HG02884 (cell line): ENCODE results near the gene ASCL2.

Experiments used
- ATAC-seq: cut with Tn5 transposase; IDR thresholded peaks from one replicate; pipeline ENCODE4 v1.9.1; 2021; ENCODE audit warnings: mild to moderate bottlenecking, moderate library complexity; ENCODE audit not compliant: unreplicated experiment

Gene ASCL2

GRCh38 chr11:2275334-2276279 lies 5.2 kb upstream of the ASCL2 start:
- no peak for ATAC-seq

DNA sequence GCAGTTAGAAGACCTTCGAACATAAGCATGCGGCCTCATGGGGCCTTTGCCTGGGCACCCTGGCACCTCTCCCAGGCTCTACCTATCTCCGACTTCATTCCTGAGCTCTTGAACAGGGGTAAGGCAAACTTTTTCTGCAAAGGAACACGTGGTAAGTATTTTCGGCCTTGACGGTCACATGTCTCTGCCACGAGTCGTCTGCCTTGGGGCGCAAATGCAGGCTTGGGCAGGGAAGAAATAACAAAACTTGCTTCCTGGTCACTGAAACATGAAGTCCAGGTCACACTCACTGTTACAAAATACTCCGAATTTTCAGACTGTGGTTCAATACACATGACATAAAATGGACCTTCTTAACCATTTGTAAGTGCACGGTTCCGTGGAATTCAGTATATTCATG lies 3.4 kb upstream of the ASCL2 start:
- no peak for ATAC-seq

- ATAC-seq, result no peak
Observed at GRCh38 chr11:2273311-2273710, 2.9 kb upstream of the ASCL2 start.

DNA sequence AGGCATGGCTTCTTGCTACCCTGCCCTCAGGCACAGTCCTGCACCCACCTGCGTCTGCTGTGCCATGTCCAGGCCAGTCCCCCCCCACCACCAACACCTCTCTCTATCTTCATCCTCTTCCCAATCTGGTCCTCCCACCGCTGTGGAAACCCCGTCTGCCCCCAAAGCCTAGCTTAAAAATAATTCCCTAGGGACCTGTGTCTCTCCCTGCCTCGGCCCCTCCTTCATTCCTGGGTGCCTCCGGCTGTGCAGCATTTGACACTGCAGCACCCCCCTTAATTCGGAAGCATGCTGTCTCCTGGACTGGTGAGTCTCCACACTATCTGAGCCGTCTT lies 2.5 kb upstream of the ASCL2 start:
- no peak for ATAC-seq

- ATAC-seq, result no peak
Observed at GRCh38 chr11:2272228-2272945, 2.0 kb upstream of the ASCL2 start.

- no peak for ATAC-seq
Observed at GRCh38 chr11:2271327-2272227, 1.2 kb upstream of the ASCL2 start.

DNA sequence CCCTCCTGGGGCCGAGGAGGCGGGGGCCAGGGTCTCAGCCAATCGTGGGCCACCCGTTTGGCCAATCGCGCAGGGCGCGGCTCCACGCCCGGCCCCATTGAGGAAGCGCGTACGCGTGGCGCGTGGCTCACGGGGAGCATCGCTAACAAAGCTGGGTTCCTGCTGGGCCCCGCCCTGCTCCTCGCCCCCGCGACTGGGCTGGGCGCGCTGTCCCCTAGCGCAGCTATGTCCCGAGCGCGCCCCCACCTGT lies 614 bp upstream of the ASCL2 start:
- no peak for ATAC-seq

DNA sequence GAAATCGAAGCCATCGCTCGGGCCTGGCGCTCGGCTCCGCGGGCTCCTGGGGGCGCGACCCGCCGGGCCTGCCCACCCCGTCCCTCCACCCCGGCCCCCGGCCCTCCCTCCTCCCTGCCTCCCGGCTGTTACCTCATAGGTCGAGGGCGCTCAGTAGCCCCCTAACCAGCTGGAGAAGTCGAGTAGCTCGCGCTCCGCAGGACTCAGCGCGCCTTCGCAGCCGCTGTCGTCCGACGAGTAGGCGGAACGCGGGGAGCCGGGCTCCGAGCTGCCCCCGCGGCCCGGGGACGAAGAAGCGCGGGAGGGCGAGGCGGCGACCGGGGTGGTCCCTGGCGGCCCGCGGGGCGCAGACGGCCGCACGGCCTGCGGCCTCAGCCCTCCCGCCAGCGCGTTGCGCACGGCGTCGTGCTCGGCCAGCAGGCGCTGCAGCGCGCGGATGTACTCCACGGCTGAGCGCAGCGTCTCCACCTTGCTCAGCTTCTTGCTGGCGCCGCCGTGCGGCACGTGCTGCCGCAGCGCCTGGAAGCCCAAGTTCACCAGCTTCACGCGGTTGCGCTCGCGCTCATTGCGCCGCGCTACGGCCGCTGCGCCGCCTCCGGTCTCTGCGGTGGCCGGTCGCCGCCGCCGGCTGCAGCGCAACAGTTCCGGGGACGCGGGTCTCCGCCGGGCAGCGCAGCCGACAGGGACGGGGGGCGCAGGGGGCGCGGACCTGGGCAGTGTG lies 627 bp downstream of the ASCL2 start:
- no peak for ATAC-seq

GRCh38 chr11:2268729-2269600 lies 1.4 kb downstream of the ASCL2 start:
- no peak for ATAC-seq

DNA sequence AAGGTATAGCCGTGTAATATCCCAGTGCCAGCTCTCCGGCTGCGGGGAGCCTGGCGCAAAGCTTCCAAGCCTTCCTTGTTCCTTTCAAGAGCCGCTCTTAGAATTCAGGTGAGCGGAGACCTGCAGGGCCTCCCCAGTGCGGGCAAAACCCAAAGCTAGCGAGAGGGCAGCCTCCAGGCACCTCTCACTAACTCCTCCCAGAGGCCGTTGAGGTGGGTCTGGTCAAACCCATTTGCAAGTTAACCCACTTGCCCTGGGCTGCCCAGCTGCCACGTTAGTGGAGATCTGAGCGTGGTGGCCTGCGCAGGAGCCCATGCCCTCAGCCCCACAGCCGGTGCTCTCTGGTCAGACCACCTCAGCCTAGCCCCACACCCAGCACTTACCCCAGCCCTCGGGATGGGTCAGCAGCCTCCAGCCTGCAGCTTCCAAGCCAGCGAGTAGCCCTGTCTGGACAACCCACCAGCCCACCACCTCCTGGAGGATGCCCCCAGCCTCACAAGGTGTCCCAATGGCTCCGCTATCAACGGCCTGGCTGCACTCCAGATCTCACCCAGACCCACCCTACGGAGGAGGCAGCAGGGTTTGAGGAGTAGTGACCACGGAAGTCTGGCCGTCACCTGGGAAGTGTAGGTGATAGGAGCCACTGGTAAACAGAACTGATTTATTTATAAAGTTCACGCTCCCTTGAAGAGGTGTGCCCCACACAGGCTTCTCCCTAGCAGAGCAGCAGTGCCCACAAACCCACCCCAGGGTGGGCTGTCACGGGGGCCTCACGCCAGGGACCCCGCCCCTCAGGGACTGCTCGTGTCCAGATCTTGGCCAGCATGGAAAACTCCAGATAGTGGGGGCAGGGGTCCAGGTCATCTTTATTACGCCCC lies 2.3 kb downstream of the ASCL2 start:
- no peak for ATAC-seq

DNA sequence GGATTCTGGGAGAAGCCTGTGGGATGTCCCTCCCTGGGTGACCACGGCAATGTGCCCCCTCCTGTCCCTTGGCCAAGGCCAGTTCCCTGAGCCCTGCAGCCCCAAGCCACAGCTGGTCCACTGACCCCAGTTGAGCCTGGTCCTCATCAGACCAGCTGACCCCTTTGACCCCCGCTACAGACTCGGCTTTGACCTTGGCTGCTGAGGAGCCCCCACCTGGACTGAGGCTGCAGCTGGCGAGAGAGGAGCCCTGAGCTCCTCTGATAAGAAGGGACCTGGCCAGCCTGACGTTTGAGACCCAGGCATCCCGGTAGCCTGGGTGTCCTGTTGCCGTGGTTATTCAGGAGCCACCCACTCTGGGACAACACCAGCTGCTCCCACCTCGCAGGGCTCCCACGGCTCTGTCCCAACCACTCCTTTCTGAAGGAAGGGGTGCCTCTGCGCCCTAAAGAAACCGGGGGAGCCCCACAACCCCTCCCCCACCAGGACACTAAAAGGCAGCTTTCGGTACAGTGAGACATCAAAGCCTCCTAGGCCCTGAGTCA lies 3.0 kb downstream of the ASCL2 start:
- no peak for ATAC-seq

- no peak for ATAC-seq
Observed at GRCh38 chr11:2266586-2267305, 3.6 kb downstream of the ASCL2 start.

DNA sequence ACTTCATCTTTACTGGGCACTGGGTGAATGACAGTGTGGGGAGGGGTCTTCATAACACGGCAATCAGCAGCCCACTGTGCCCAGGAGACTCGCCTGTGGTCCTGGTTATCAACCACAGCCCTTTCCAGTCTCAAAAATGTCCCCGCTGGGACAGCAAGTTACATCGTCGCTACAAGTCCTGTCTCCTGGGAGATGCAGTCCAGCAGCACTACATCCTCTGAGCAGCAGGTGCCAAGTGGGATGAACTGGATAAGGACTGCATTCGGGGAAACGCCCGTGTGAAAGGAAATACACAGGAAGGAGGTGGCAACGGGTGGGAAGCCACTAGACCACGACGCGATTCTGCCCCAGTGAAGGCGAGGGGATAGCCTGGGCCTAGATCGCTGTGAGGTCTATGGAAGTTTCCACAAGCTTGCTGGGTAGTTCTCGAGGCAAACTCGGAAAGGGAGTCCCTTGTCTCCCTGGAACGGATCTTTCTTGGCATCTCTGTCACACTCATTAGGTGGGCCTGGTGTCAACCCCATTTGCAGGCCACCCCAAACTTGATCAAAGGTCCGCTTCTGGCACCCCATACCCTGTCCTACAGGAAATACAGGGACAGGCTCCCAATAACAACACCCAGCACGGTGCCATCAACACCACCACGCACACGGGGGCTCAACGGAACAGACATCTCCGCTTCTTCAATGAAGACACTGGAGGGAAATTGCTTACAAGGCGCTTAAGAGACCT lies 4.4 kb downstream of the ASCL2 start:
- ATAC-seq, result no peak

GRCh38 chr11:2265396-2265795 lies 5.0 kb downstream of the ASCL2 start:
- peak; percentile 47 for ATAC-seq

DNA sequence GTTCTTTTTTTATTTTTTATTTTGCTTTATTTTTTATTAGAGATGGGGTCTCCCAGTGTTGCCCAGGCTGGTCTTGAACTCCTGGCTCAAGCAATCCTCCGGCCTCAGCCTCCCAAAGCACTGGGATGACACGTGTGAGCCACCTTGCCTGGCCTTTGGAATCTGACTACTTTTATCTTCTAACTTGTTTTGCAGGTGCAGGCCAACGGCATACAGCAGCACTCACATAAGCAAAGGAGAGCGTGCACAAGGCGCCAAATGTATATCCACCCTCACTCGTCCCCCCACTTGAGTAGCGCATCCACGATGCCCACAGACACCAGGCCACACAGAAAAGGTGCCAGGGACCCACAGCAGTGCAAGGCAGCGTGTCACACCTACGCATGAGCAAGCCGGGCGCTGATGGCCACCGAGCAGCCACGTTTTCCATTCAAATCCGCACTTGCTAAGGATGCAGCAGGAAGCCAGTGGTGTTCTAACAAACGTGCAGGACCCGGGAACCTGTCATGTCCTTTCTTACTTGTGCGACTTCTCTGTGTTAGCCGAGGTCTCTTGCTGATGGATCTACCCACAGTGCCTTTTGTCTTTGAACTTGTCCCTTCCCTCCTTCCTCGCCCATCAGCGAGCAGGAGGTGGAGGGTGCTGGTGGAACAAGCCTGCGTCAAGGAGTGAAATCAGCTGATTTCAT lies 5.9 kb downstream of the ASCL2 start:
- ATAC-seq, result no peak

- no peak for ATAC-seq
Observed at GRCh38 chr11:2263724-2264360, 6.5 kb downstream of the ASCL2 start.
